Inferior parietal cortex (tissue), 1 donor: ENCODE data around the gene SZT2.
"Not testable (repeated sequence)": the region's sequence is repeated elsewhere in the genome, so short reads cannot be mapped to it uniquely, and the experiment has no call there.

Source experiments
- DNase-seq: peaks from one replicate; pipeline ENCODE4 v3.0.0-alpha.2; 2016; ENCODE audit errors: extremely low spot score

Gene SZT2

GRCh38 chr1:43454270-43455011 lies 64.7 kb downstream of the SZT2 start:
- DNase-seq, result peak; percentile 78

GRCh38 chr1:43455213-43455889 lies 65.7 kb downstream of the SZT2 start:
- no peak for DNase-seq

- DNase-seq, result not testable (repeated sequence)
Observed at GRCh38 chr1:43458379-43458778, 68.7 kb downstream of the SZT2 start.

GRCh38 chr1:43460988-43461693 lies 71.4 kb downstream of the SZT2 start:
- DNase-seq, result no peak

GRCh38 chr1:43463479-43463878 lies 73.8 kb downstream of the SZT2 start:
- no peak for DNase-seq

GRCh38 chr1:43464681-43465504 lies 75.2 kb downstream of the SZT2 start:
- DNase-seq, result no peak

GRCh38 chr1:43465505-43466067 lies 75.9 kb downstream of the SZT2 start:
- DNase-seq, result no peak

GRCh38 chr1:43466403-43466802 lies 76.7 kb downstream of the SZT2 start:
- DNase-seq, result no peak

- DNase-seq, result no peak
Observed at GRCh38 chr1:43468414-43468813, 78.7 kb downstream of the SZT2 start.

- DNase-seq, result no peak
Observed at GRCh38 chr1:43469932-43470331, 80.2 kb downstream of the SZT2 start.

GRCh38 chr1:43472087-43472462 lies 82.4 kb downstream of the SZT2 start:
- DNase-seq, result no peak

- DNase-seq, result not testable (repeated sequence)
Observed at GRCh38 chr1:43472463-43473151, 82.9 kb downstream of the SZT2 start.

- DNase-seq, result no peak
Observed at GRCh38 chr1:43473463-43473862, 83.8 kb downstream of the SZT2 start.

- DNase-seq, result not testable (repeated sequence)
Observed at GRCh38 chr1:43475611-43476401, 86.1 kb downstream of the SZT2 start.

GRCh38 chr1:43477716-43478115 lies 88.0 kb downstream of the SZT2 start:
- DNase-seq, result no peak

GRCh38 chr1:43479414-43479813 lies 89.7 kb downstream of the SZT2 start:
- DNase-seq, result no peak

GRCh38 chr1:43481491-43481890 lies 91.8 kb downstream of the SZT2 start:
- no peak for DNase-seq

- no peak for DNase-seq
Observed at GRCh38 chr1:43482215-43482614, 92.5 kb downstream of the SZT2 start.

GRCh38 chr1:43484367-43484766 lies 94.7 kb downstream of the SZT2 start:
- DNase-seq, result no peak

- no peak for DNase-seq
Observed at GRCh38 chr1:43488165-43488564, 98.5 kb downstream of the SZT2 start.
